A673 (cell line): Measurements from ENCODE around the gene CTNNBL1.

ENCODE experiments used
- EZH2 ChIP-seq: fragments of 200-600 bp; sonication (generic); IDR thresholded peaks from 2 replicates; pipeline ENCODE4 v1.6.1; 2017; ENCODE audit warnings: borderline replicate concordance, low read depth, mild to moderate bottlenecking, mixed read lengths, antibody characterized with exemption, low read length; ENCODE audit not compliant: poor library complexity, severe bottlenecking
- TF ChIP-seq, protein P1 (sequence below): fragments of 300-800, 200-600 bp; sonication (generic); conservative IDR thresholded peaks from 2 replicates; pipeline ENCODE4 v1.5.1; 2017; ENCODE audit warnings: low read depth, mild to moderate bottlenecking, antibody characterized with exemption, low read length, moderate library complexity, mixed read lengths

GRCh38 chr20:37690626-37691369, 3.0 kb upstream of the CTNNBL1 start:
- TF ChIP-seq EZH2, result no peak
- TF ChIP-seq, protein P1, sequence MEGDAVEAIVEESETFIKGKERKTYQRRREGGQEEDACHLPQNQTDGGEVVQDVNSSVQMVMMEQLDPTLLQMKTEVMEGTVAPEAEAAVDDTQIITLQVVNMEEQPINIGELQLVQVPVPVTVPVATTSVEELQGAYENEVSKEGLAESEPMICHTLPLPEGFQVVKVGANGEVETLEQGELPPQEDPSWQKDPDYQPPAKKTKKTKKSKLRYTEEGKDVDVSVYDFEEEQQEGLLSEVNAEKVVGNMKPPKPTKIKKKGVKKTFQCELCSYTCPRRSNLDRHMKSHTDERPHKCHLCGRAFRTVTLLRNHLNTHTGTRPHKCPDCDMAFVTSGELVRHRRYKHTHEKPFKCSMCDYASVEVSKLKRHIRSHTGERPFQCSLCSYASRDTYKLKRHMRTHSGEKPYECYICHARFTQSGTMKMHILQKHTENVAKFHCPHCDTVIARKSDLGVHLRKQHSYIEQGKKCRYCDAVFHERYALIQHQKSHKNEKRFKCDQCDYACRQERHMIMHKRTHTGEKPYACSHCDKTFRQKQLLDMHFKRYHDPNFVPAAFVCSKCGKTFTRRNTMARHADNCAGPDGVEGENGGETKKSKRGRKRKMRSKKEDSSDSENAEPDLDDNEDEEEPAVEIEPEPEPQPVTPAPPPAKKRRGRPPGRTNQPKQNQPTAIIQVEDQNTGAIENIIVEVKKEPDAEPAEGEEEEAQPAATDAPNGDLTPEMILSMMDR, result no peak
